GM10847 (cell line): ENCODE measurements around the gene ACP6.

Source experiments
- POLR2A ChIP-seq: IDR thresholded peaks from 2 replicates; pipeline ENCODE4 v1.6.1; 2011; ENCODE audit not compliant: insufficient read length; ENCODE audit errors: extremely low read depth

The ACP6 gene

DNA sequence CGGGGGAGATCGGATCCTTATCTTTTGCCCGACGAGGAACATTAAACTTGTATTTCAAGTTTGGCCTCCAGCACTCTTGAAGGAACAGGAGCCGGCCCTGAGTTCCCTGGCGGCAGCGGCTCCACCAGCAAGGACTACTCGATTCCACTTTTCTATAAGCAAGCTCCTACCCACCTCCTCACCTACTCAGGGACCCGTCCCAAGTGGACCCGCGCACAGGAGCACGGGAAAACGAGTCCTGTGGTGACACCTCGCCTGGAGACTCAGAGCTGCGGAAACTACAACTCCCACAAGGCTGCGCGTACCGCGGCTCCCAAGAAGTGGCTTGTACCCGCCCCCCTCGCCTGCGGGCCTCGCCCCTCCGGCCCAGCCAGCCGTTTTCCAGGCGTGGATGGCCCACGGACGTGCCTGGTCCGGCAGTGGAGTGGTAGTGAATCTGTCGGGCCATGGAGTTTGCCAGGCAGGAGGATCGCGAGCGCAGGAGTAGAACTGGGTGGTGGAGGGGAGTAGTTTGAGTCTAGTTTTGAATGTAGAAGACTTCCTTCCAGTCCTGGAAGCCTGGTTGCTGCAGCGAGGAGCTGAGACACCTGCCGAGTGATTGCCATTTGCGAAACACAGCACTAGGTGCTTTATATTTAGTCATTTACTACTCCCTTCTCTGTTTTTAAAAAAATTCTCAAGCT is at the start of gene ACP6:
TSS of gene ACP6 (minus strand) at position 206 of the 683 bp plus-strand sequence. CDS start 476 bp downstream, outside the sequence.
- peak; percentile 28 for TF ChIP-seq POLR2A

DNA sequence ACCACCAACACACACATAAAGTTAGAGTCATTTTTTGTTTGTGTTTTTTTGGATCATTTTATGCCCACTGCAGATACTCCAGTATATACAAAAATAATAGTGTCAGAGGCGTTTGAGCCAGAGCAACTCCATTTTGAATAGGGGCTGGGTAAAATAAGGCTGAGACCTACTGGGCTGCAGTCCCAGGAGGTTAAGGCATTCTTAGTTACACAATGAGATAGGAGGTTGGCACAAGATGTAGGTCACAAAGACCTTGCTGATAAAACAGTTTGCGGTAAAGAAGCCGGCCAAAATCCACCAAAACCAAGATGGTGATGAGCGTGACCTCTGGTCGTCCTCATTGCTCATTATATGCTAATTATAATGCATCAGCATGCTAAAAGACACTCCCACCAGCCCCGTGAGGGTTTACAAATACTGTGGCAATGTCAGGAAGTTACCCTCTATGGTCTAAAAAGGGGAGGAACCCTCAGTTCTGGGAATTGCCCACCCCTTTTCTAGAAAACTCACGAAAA is 49.4 kb upstream of the ACP6 start:
- TF ChIP-seq POLR2A = no peak

DNA sequence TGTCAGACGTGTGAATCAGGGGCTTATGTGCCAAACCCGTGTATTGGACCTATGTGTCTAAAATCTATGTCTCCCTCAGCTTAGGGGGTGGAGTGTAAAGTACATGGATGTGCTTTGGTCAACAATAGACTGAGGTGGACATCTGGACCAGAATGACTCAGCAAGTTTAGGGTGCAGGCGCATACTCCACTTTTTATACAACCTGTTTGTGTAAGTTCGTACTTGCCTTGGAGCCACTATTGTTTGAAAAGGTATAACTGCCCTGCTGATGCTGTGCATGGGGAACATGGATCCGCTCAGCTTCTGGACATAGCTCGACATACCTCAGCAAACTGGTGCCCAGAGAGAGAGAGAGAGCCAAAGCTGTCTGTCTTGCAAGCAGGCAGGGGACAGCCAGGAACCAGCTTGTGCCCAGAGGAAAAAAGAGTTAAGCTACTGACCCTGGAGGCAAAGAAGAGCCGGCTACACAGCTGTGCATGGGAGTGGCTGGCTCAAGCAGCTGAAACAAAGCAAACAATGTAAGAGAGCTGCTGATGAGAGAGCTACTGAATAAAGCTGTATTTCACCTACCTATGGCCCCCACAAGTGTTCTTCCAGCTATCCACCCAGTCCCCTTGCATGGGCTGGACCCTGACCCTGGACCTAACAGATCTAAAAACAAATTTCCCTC is 48.8 kb upstream of the ACP6 start:
- TF ChIP-seq POLR2A = no peak

DNA sequence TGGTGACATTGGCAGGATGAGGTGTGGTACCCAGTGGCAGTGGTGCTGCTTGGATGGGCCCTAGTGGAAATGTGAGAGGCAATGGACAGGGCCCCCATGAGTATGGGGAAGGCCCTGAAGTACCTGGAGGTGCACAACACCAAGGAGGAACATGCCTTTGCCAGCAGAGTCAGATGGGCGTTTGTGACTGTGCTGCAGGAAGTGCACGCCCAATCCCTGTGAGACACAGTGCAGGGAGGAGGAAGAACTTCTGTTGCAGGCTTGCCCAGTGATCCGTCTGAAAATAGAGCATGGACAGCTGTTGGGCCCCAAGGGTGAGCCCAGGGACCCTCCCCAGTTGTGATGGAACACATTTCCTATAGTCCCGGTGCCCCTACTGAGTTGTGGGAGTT is 47.4 kb upstream of the ACP6 start:
- TF ChIP-seq POLR2A = no peak

DNA sequence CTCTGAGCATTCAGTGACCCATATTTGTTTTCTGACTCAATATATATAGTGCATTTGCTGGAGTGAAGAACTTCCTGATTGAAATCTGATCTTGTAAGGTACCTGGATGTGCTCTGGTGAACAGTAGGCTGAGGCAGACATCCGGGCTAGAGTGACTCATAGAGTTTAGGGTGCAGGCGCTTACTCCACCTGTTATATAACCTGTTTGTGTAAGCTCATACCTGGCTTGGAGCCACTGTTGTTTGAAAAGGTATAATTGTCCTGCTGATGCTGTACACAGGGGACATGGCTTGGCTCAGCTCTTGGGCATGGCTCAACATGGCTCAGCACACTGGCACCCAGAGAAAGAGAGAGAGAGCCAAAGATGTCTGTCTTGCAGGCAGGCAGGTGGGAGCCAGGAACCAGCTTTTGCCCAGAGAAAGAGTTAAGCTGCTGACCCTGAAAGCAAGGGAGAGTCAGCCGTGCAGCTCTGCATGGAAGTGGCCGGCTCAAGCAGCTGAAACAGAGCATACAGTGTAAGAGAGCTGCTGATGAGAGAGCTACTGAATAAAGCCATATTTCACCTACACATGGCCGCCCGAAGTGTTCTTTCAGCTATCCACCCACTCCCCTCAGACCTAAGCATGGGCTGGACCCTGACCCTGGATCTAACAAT is 46.9 kb upstream of the ACP6 start:
- no peak for TF ChIP-seq POLR2A

DNA sequence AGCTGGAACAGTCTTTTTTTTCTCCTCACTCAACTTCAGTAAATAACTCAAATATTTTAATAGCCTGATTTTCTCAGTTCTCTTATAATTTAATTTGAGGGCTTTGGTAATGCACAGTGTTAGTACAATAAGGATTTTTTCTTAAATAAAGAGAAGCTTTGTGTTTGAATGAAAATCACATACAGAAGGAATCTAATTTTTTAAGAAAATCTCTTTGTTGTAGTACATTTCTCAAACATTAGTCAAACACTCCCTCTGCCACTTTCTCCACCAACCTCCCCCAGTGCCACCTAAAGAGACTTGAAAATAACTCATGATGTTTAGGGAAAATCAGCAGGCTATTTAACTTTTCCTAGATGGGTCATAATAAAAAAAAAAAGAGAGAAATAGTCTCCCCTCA is 42.3 kb upstream of the ACP6 start:
- TF ChIP-seq POLR2A = no peak

DNA sequence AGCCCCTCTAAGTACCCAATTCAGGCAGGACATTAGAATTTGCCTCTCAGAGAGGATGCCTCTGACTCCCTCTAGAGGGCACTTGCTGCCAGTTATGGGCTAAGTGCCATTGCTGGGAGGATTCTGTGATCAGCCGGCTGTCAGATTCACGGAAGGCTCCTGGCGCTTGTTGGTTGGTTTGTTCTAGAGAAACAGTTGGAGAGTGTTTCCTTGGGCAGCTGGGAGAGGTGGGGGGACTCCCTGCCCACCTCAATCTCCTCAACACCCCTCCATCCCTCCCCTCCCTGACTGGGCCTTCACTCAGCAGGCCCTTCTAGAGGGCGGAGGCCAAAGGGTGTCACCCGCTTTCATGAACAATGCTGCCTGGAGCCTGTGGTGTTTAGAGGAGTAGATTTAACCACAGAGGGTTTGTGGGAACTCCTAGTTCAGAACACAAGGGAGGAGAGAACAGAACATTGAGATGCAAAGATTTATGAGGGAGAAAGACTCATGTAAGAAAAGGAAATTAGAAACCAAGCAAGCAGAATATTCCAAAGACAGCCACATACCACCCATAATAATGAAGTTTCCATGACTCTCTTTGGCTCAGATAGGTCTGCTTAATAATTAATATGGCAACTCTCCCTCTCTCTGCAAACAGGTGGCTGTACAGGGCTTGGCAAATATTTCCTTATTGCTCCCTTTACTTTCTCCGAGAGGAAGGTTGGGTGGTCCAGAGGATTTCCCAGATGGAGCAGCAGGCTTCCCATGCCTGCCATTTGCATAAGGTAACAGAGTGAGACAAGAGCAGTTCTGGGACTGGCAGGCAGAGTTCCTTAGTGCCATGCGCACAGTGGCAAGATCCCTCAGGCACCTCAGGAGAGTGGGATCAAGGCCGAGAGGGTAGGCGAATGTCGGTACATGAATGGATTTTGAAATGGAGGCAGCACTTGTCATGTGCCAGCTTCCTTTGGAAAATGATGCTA is 30.0 kb upstream of the ACP6 start:
- TF ChIP-seq POLR2A = no peak

DNA sequence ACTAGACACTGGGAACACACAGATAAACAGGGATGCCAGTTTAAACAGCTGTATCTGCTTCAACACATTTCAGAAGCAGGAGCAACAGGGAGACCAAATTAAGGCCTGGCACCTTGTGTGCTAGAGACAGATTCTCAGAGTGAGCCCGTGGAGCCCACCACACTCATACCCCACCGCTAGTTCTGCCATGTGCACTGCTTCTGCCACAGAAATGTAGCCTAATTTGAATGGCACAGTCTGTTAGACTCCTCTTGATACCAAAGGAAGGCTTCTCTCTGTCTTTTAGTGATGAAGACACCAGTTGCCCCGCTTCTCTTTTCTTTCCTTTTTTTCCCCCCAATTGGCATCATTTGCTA is 29.3 kb upstream of the ACP6 start:
- TF ChIP-seq POLR2A = no peak

DNA sequence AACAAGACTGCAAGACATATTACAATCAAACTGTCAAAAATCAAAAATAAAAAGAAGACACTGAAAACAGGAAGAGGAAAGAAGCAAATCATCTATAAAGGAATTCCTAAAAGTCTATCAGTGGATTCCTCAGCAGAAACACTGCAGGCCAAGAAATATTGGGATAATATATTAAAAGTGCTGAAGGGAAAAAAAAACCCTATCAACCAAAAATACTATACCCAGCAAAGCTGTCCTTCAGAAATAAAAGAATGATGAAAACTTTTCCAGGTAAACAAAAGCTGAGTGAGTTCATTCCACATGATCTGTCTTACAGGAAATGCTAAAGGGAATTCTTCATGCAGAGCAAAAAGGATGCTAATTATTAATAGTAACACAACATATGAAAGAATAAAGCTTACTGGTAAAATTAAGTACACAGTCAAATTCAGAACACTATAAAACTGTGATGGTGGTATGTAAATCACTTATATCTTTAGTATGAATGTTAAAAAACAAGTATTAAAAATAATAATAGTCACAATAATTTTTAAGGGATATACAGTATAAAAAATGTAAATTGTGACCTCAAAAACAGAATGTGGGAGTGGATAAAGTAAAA is 12.9 kb upstream of the ACP6 start:
- TF ChIP-seq POLR2A = no peak

DNA sequence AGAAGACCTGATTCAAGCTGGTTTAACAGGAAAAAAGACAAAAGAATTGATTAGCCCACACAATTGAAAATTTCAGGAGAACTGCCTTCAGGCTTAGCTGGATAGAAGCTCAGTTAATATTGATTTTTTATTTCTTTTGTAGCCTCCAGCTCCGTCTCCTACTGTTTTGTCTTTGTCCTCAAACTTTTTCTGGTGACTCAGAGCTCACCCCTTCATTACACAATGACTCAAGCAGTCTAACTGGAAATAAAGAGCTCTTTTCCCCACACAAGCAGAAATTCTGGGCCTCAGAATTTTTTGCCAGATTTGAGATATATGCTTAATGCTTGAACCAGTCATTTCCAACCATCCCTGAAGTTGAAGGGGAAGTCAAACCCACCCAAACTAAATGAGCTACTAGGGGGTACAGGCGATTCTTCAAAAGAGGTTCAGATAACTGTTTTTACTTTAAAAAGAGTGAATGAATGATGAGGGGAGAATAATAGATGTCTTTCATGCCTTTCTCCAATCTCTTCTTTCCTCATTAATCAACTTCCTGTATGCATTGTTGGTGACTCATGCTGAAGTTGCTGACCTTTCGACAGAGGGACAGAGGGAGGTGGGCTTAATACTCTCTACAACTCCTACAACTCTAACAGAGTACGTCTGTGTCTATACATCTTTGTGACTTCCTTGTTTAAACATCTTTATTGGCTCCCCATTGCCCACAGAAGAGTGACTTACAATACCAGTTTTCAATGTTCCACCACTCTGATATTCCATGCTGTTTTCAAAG is 6.2 kb upstream of the ACP6 start:
- TF ChIP-seq POLR2A = no peak

DNA sequence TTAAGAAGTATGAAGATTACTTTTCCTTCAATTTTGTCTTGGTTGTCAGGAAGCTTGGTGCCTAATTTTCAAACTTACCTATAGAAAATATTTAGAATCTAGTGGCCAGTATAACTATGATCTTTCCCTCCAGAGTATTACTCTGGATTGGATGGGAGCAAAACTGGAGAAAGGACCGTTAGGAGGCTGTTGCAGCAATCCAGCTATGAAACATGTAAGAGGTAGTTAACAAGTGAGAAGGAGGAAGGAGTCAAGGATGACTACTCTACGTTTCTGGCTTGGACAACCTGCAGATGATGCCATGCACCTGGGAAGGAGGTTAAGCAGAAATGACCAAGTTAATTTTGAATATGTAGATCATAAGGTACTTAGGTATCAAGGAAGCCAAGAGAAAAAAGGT is 3.5 kb upstream of the ACP6 start:
- no peak for TF ChIP-seq POLR2A

DNA sequence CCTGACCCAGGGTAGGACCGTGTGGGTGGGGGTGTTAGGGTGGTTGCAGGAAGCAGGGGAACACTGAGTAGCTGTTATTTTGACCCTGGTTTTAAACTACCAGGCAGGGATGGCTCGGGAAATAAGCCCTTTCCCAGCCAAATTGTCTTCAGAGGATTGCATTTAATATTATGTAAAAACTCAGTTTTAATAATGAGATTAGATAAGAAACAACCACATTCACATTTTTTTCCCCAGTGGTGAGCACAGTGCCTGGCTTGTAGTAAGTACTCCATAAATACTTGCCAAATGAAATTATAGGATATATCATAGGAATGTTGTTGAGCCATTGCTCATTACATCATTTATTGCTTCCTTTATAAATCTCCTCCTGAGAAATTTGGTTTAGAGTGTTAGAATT is 3.1 kb upstream of the ACP6 start:
- no peak for TF ChIP-seq POLR2A

DNA sequence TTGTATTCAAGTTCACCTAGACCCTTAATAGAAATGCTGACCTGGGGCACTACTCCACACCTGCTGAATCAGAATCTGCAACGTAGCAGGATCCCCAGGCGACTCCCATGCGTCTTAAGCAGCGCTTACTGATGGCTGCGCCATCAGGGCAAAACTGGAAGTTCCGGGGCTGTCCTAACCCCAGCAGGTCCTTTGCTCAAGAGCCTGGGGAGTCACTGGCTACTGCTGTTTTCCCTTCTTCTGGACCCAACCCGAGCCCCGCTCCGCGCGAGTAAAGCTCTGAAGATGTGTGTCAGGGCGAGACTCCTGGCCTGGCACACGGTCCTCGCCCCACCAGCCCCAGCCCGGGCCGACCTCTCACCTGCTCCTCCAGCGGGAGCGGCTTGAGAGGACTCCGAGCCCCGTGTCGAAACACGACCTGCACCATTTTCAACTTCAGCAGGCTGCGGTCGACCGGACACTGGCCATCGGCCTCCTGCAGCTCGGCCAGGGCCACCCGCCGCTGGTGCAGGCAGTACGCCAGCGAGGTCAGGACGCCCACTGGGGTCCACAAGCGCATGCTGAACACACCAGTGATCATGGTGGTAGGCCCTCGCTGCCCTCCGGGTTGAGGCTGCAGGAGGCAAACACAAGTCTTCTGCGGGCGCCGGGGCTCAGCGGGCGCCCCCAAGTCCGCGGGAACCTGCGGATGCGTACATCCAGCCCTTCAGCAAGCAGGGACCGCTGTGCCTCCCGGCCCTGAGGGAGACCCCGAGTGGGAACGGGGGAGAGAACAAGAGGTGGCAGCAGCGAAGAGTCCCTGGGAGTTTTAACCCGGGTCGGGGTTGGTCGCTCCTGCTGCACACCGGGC is 630 bp downstream of the ACP6 start:
- no peak for TF ChIP-seq POLR2A
